HG02981 (cell line): ENCODE data around the gene CYP46A1.
A peak's percentile ranks its signal among the peaks of the same experiment; 100 is the strongest.

Experiments used
- ATAC-seq: cut with Tn5 transposase; IDR thresholded peaks from one replicate; pipeline ENCODE4 v1.9.1; 2021; ENCODE audit warnings: mild to moderate bottlenecking, moderate library complexity; ENCODE audit not compliant: unreplicated experiment

CYP46A1 gene

DNA sequence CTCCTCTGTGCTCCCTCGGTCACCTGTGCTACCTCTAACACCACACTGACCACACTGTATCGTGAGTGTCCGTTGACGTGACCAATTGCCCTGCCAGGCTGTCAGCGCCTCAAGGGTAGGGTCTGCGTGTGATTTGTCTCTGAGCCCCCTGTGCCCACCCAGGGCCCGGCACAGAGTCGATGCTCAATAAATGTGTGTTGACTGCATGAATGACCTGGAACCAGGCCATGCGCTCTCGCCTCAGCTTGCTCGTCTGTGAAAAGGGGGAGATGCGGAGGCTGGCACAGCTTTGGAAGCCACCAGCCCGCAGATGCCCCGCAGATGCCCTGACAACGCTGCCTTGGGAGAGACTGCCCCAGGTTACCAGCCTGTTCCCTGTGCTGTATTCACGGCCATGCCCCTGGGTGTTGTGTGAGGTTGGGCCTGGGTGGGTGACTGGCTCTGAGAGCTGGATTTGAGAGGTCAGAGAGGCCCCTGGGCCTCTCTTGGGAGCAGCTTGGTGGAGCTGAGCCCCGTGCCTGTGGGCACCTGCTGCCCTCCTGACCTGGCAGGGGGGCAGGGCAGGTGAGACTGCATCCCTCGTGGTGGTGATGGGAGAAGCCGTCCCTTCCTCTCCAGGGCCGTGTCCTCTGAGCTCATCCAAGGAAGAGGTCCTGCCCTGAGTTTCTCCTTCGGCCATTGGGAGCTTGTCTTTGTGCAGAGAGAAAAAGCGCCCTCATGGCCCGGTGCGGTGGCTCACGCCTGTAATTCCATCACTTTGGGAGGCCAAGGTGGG is 43.2 kb downstream of the CYP46A1 start:
- ATAC-seq: no peak

DNA sequence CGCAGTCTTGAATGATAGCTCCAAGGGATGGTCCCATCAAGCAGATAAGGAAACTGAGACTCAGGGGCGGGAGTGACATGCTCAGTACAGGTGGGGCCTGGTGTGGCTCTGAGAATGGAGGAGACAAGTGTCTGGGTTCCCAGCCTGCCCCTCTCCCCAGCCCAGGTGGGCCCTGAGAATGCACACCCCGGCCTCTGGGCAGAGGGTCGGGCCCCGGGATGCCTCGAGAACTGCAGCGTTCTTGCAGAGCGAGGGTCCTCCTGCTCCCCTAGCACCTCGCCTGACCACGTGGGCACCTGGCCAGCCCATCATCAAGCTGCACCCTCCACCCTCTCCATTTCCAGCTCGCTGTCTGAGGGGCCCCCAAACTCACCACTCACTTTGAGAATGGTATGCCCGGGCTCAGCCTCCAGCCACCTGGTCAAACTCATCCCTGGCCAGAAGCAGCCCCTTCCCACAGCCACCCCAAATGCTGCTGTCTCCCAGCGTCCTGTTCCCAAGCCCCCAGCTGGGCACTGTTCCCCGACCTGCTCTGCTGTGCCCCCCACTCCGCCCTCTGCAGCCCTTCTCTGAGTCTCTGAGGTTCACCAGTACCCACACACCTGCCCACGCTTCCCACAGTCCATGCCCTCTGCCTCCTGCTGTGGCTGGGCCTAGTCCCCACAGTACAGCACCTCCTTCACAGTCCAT is 44.3 kb downstream of the CYP46A1 start:
- ATAC-seq: no peak

DNA sequence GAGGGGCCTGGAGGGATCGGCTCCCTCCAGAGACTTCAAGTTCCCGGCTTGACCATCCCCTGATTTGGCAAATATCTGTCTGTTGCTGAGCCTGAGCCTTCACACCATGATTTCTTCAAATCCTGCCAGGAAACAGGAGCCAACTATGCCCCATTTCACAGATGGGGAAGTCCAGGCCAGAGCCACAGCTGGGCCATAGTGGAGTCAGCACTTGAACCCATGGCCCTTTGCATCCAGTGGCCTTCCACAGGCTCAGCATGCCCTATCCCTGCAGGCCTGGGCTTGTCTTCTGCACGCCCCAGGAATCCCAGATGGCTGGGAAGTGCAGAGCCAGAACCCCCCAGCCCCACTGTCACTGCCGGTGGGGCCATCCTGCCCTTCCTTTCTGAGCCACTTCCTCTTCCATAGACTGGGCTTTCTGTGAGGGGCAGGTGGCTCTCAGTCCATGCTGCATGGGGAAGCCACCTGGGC is 44.9 kb downstream of the CYP46A1 start:
- ATAC-seq: no peak

- peak; percentile 73 for ATAC-seq
These were observed 46.1 kb downstream of the CYP46A1 start for GRCh38 chr14:99729991-99730875.

GRCh38 chr14:99730876-99731546 is 46.9 kb downstream of the CYP46A1 start:
- no peak for ATAC-seq

DNA sequence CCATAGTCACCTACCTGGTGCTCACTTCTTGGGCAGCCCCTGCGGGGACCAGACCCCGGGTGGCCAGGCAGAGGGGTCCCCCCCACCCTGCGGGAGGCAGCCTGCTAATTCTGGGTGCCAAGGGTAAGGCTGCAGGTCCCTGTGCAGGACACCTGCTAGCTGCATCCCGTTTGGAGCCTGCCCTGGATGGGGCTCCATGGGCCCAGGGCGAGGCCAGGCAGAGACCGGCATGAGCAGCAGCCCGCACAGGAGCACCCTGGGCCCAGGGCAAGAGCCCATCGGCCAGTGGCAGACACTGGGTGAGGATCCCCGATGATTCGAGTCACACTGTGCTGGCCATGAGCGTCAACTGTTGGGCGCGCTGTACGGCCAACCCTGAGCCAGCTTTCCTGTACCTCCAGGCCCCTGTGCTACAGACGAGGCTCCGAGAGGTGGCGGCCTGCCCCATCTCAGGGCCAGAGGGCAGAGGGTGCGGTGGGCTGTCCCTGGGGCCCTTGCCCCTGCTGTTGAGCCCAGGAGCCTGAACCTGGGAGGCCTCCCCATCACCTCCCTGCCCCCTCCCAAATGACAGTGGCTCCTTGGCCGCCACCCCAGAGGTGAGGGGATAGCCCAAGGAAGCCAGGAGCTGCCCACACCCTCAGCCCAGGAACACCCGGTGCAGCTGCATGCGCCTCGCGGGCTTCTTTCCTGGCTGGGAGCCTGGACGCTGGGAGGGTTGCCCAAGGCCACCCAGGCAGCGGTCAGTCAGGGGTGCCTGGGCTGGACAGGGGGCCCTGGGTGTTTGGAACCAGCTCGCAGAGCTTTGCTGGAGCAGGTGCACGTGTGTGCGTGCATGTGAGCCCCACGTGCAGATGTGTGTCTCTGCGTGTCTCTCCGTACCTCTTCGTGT is 47.7 kb downstream of the CYP46A1 start:
- ATAC-seq: no peak

DNA sequence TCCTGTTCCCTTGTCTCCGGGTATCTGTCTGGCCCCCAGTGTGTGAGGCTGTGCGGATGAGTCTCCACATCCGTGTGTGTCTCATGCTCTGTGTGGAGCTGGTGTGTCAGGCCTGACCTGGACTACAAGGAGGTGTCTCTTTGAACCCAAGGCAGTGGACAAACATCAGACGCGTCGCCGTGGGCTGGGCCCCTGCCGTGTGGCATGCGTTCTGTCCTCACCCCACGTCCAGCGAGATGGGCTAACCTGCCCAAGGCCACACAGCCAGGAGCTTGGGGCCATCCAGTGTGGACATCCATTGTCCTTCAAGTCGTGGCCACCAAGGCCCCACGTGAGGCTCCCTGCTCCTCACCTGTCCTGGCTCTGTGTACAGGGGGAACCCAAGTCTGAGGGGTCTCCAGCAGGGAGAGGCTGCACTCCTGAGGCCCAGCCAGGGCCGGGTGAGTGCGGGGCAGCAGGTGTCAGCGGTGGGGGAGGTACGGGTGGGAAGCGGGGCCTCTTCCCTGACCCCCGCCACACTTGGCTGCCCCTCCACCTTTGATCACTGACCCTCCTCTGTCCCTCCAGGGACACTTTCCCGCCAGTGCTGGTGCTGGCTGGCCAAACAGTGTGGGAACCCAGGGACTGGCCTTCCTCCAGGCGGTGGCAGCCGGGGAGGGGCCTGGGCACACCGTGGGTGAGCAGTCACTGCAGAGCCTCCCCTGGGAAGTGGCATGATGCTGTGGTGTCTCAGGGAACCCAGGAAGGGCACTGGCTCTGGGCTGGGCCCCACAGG is 48.5 kb downstream of the CYP46A1 start:
- ATAC-seq: no peak

DNA sequence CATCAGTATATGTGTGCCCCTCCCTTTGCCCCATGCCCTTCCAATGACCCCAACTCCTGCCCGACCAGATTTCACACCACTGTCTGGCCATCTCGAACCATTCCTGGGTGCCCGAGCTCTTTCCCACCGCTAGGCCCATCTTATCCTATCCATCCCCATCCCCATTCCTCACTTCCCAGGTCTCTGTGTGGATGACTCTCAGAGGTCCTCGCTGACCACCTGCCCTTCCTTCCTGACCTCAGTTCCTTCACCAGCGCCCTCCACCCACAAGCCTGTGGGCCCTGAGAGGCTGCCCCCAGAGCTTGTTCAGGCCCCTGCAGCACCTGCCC is 49.1 kb downstream of the CYP46A1 start:
- no peak for ATAC-seq

GRCh38 chr14:99733540-99734405 is 49.7 kb downstream of the CYP46A1 start:
- ATAC-seq: no peak

- ATAC-seq: no peak
These were observed 50.4 kb downstream of the CYP46A1 start for GRCh38 chr14:99734406-99735051.

GRCh38 chr14:99735189-99736135 is 51.4 kb downstream of the CYP46A1 start:
- no peak for ATAC-seq

DNA sequence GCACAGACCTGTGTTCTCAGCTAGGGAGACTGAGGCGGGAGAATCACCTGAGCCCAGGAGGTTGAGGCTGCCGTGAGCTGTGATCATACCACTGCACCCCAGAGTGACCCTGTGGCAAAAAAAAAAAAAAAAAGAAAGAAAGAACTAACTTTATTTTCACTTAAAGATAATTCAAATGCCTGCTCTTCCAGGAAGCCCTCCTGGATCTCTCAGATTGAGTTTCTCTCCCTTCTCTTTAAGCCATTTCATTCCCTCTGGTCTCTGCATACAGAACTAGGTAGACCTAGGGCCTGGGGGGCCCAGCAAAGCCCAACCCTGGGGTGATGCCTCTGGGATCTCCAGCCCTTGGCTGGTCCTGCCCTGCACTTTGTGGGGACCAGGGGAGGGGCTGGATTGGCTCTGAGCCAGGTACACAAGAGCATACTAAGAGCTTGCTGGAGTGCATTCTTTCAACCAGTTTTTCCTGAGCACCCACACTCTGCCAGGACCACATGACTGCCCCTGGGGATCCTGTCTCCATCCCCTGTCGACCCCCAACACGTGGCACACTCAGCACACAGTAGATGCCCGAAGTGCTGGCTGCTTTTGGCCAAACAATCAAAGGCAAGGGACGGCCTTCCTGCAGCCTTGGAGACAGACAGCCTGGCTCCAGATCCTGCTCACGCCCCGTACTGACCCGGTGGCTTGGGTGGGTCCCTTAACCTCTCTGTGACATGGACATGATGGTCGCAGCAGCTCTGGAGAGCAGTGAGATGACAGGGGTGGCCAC is 52.7 kb downstream of the CYP46A1 start:
- ATAC-seq: no peak

DNA sequence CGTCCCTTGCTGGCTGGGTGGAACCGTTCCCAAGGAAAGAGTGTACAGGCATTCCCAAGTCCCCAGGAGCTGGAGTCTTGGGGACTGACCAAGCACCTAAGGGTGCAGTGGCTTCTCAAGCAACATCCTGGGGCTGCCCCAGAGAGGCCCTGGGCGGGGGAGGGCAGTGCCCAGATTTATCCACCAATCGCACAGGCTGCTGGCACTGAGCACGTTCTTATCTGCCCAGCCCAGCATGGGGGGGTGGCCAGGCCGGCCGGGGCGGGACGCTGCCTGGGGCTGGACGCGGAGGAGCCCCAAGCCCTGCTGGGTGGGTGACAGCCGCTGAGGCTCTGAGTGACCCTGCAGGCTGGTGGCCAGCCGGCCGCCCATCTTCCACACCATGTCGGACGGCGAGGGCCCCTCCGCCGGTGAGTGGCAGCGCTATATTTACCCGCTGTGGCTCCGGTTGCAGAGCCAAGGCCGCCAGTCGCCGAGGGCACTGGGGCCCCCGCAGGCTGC is 53.4 kb downstream of the CYP46A1 start:
- no peak for ATAC-seq

GRCh38 chr14:99737956-99738667 is 54.0 kb downstream of the CYP46A1 start:
- no peak for ATAC-seq

GRCh38 chr14:99740411-99740810 is 56.3 kb downstream of the CYP46A1 start:
- no peak for ATAC-seq
